Testis (tissue), 2 donors: ENCODE results near the gene TMEM30B.

Experiments used
- CTCF ChIP-seq, 3 experiments: fragments of 450-650 bp in 2 of 3; fragments of 200-600 bp in 1 of 3; sonication (generic) in 1 of 3; IDR thresholded peaks; one replicate each; pipeline ENCODE4 v1.5.1; 2016 to 2019; ENCODE audit warnings: antibody characterized with exemption in 3 of 3, mild to moderate bottlenecking in 2 of 3, moderate library complexity in 1 of 3
- POLR2A ChIP-seq: fragments of 450-650 bp; IDR thresholded peaks from one replicate; pipeline ENCODE4 v1.6.1; 2017; ENCODE audit warnings: antibody characterized with exemption, mild to moderate bottlenecking, moderate library complexity

- TF ChIP-seq CTCF (IDR thresholded peaks at IDR 0.05), result no peak
- TF ChIP-seq POLR2A, result no peak
These were observed 16.4 kb upstream of the TMEM30B start for GRCh38 chr14:61297581-61297980.
